Measurements from ENCODE around the gene ALOX12B.
"Not testable (repeated sequence)": the region's sequence is repeated elsewhere in the genome, so short reads cannot be mapped to it uniquely, and the experiment has no call there.

ALOX12B gene

DNA sequence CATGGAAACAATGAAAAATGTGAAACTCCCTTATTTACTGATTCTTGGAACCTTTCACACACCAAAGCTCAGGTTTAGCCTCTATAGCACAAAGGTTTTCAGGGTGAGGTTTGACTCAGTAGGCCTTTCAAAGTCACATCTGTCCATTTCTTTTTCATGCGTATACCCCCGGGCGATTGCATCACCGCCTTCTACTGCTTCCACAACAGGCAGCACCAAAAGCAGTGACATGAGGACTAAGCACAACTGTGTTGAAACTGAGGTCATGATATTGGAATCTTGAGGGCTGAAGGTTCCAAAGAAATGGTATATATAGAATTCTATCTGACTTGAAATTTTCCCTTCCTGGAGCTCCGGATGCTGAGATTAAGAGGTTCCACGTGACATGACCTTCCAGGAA lies 63.4 kb downstream of the ALOX12B start:
- H3K27ac ChIP-seq (ENCODE audit: insufficient read depth in 1 of 2, low read depth in 1 of 2, low read length in 2 of 2, poor library complexity in 1 of 2, severe bottlenecking in 2 of 2); POLR2A ChIA-PET; H3K9me3 ChIP-seq (ENCODE audit: control extremely low read depth in 1 of 5, control insufficient read depth in 4 of 5, insufficient read depth in 2 of 5, low read depth in 1 of 5, low read length in 4 of 5); H3K36me3 ChIP-seq (ENCODE audit: control insufficient read depth in 4 of 4, insufficient read depth in 4 of 4, low read length in 3 of 4); H3K27me3 ChIP-seq (replicated peaks in 2 of 5; ENCODE audit: control insufficient read depth in 4 of 5, insufficient read depth in 5 of 5, low read length in 4 of 5); H3K4me3 ChIP-seq (ENCODE audit: control insufficient read depth in 1 of 7, extremely low read depth in 1 of 7, insufficient read depth in 4 of 7, low read depth in 2 of 7, low read length in 6 of 7); DNase-seq: not testable (repeated sequence)
- peaks cover 2 to 12% (median 10%) of the 10 kb centered on the region in 4 experiments for H3K4me1 ChIP-seq (ENCODE audit: control extremely low read depth in 1 of 4, control insufficient read depth in 4 of 4, insufficient read depth in 4 of 4, low read length in 3 of 4)
- CTCF ChIA-PET: interaction anchor here (1.2 to 2.7 kb wide), 3 partner anchors 18 to 191 kb away, joined by 3 to 12 read pairs (median 3); no protein-coding TSS in a partner anchor
- no CpG with 5 or more reads among the region's 6 CpGs for WGBS (ENCODE audit: insufficient coverage)
